Measurements from ENCODE around the gene USP35.

- TF ChIP-seq CTCF (IDR thresholded peaks at IDR 0.05) (no peak), POLR2A (IDR thresholded peaks at IDR 0.05) (no peak)
Measured at GRCh38 chr11:78161346-78161745, 27.4 kb upstream of the USP35 start.

Measured in adrenal gland (tissue), 5 donors.